NB4 (cell line): ENCODE data around the gene FSTL4.

ENCODE experiments used
- DNase-seq: peaks from one replicate; pipeline ENCODE4 v3.0.0; 2010; ENCODE audit warnings: low read depth
- H3K4me3 ChIP-seq: one replicate; pipeline ENCODE4 v1.5.1; 2011; ENCODE audit warnings: mild to moderate bottlenecking, low read depth, low read length, moderate library complexity
- CTCF ChIP-seq: IDR thresholded peaks from one replicate; pipeline ENCODE4 v1.5.1; 2012; ENCODE audit warnings: low read depth, low read length
- MAX ChIP-seq: IDR thresholded peaks from 2 replicates; pipeline ENCODE4 v1.6.1; 2011; ENCODE audit warnings: low read depth, low read length
- MYC ChIP-seq: IDR thresholded peaks from 2 replicates; pipeline ENCODE4 v1.6.1; 2011; ENCODE audit warnings: low read depth, low read length
- POLR2A ChIP-seq: IDR thresholded peaks from 2 replicates; pipeline ENCODE4 v1.6.1; 2011; ENCODE audit warnings: mild to moderate bottlenecking; ENCODE audit not compliant: insufficient read length; ENCODE audit errors: extremely low read depth

FSTL4 gene

DNA sequence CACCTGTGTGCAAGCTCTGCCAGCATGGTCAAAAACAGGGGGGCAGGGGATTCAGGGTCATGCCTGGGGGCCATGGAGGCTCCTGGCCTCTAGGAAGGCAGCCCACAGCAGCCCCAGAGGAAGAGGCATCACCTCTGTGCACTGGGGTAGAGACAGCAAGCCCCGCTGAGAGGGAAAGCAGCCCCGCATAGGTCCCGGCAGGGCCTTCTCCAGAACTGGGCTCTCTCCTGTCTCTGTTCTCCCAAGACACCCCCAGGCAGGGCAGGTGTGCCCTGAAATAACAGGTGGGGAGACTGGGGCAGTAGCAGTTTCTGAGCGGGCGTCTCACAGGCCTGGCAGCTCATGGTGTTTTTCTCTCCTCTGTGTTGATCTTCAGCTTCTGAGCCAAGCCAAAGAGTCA, 281.4 kb downstream of the FSTL4 start:
- TF ChIP-seq POLR2A (no peak), MYC (no peak), MAX (no peak), CTCF (no peak)
- no peak overlapping the region for H3K4me3 ChIP-seq
- DNase-seq: no peak

GRCh38 chr5:133328800-133329199, 283.5 kb downstream of the FSTL4 start:
- DNase-seq: no peak
- H3K4me3 ChIP-seq: no peak overlapping the region
- TF ChIP-seq MYC (no peak), POLR2A (no peak), CTCF (no peak), MAX (no peak)

DNA sequence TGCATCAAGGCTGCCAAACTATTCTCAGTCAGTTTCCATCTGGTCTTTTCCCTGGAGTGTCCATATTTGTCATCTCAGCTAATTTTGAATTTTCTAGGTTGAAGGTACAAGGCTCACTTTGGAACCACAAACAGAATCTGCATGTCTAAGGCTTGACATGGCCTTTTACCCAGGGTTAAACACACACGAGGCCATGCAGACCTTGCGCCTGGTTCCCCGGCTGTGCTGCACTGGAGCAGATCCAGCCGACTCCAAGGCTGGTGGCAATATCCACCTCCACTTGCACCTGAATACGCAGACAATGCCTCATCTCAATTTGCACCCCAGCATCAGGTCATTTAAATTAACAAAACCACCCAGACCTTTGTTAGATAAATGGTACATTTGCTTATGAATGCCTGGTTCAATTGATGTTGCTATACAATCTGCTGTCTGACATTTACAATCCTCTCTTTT, 284.4 kb downstream of the FSTL4 start:
- TF ChIP-seq POLR2A (no peak), CTCF (no peak), MYC (no peak), MAX (no peak)
- DNase-seq: no peak

DNA sequence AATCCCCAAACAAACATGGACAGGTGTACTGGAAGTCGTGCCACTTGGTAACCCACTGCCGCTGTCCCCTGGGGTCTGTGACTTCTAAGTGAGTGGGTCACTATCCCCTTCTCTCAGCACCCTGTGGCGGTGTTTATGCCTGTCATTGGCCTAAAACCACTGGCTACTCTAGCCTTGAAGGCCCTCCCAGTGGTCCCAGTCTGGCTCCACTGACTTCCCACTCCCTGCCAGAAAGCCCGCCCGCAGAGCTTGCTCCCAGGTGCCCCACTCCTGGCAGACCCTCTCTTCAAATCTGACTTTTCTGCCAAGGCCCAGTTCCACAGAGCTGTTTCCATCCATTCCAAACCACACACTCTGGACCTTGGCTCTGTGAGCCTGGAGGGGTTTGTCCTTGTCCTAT, 286.0 kb downstream of the FSTL4 start:
- no peak for DNase-seq
- no peak overlapping the region for H3K4me3 ChIP-seq
- no peak for TF ChIP-seq CTCF
- TF ChIP-seq POLR2A: no peak
- no peak for TF ChIP-seq MYC
- no peak for TF ChIP-seq MAX

More for the DNA sequence above, 284.4 kb downstream of the FSTL4 start:
- H3K4me3 ChIP-seq: no peak overlapping the region

DNA sequence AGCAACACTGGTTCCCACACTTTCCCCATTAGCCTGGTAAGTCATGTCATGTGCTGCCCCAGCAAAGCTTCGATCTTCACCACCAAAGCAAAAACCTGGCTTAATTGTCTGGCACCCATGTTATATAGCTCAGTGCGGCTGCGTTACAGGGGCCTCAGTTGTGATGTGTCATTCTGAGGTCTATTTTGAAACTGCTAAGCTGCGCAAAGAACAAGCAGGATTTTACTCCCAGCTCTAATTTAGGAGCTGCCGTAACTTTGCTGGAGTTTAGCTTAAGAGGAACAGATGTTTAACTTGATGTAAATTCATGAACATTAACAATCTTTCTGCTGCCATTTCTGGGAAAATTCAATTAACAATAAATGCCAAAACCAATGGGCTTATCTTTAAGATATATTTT, 286.5 kb downstream of the FSTL4 start:
- H3K4me3 ChIP-seq: no peak overlapping the region
- DNase-seq: no peak
- TF ChIP-seq POLR2A (no peak), MAX (no peak), CTCF (no peak), MYC (no peak)

DNA sequence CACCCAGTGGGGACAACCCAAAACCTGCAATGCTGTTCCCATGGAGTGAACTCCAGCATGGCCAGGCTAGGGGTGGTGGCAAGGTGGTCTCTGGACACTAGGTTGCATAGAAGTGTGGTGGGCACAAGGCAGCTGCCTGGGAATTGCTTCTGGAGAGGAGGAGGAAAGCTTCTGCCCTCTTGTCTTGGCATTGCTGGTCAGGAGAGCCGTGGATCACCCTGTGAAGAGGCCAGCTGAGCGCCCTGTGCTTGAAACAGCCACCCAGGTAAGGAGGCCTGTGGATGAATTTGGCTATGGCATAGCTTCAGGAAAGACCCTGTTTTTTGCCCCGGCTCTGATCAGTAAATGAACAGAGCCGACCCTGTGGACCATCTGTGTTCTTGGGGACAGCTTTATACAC, 287.4 kb downstream of the FSTL4 start:
- TF ChIP-seq MYC: no peak
- no peak for TF ChIP-seq POLR2A
- TF ChIP-seq MAX: no peak
- TF ChIP-seq CTCF: no peak
- no peak overlapping the region for H3K4me3 ChIP-seq
- DNase-seq: no peak
